Astrocyte of the cerebellum (primary cell): Measurements from ENCODE around the gene WDR20.

ENCODE experiments used
- DNase-seq: peaks from one replicate; pipeline ENCODE4 v3.0.0-alpha.2; 2011; ENCODE audit warnings: low read depth
- H3K4me3 ChIP-seq: 2 replicates; pipeline ENCODE4 v1.5.1; 2011; ENCODE audit warnings: mild to moderate bottlenecking, low read depth, low read length, moderate library complexity
- CTCF ChIP-seq: IDR thresholded peaks from 2 replicates; pipeline ENCODE4 v1.5.1; 2012; ENCODE audit warnings: low read length, low read depth, moderate library complexity, mild to moderate bottlenecking; ENCODE audit errors: missing control alignments
- in situ Hi-C: cut with HindIII; loops from 2 replicates; pipeline ENCODE4 v1.10.0; 2017; ENCODE audit warnings: low sequenced_read_pairs

WDR20 gene

GRCh38 chr14:102201353-102201738 is 61.6 kb downstream of the WDR20 start:
- no peak overlapping the region for H3K4me3 ChIP-seq
- in situ Hi-C loops, result no loop called here
- no peak for TF ChIP-seq CTCF
- no peak for DNase-seq

GRCh38 chr14:102201776-102202175 is 62.1 kb downstream of the WDR20 start:
- no peak for TF ChIP-seq CTCF
- DNase-seq, result no peak
- H3K4me3 ChIP-seq, result no peak overlapping the region
- in situ Hi-C loops, result no loop called here

DNA sequence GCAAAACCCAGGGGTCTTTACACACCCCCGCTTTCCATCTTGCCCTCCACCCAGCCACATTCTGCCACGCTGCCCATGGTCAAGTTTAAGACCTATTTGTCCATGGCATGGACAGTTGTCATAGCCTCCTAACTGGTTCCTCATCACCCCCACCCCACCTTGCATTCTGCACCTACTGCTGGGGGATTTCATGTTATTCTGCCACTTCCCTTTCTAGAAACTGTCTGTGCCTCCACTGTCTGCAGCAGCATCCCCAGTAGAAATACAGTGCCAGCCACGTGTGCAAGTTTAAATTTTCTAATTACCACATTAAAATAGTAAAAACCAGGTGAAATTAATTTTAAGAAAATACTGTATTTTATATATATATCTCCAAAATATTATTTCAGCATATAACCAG is 63.2 kb downstream of the WDR20 start:
- DNase-seq, result no peak
- TF ChIP-seq CTCF, result no peak
- no peak overlapping the region for H3K4me3 ChIP-seq
- in situ Hi-C loops, result no loop called here

- H3K4me3 ChIP-seq, result no peak overlapping the region
- TF ChIP-seq CTCF, result no peak
- DNase-seq, result no peak
- in situ Hi-C loops, result no loop called here
Measured at GRCh38 chr14:102203382-102203781, 63.7 kb downstream of the WDR20 start.

DNA sequence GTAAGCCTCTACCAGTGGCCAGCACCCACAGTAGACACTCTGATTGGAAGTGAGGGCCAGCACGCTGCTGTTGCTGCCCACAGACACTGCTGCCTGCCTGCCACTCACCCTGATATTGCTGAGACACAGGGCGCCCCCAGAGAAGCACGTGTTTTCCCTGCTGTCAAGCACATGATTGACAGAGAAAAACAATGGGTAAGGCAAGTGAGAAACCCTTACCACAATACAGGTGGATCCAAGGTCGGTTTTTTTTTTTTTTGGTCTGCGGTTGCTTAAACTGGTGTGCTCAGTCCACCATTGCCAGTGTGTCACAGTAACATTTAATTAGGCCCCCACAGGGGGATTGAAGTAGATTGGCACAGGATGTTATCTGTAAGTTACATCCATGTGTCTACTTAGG is 65.9 kb downstream of the WDR20 start:
- no peak overlapping the region for H3K4me3 ChIP-seq
- TF ChIP-seq CTCF, result no peak
- in situ Hi-C loops, result no loop called here
- no peak for DNase-seq

- no peak for DNase-seq
- no peak for TF ChIP-seq CTCF
- no peak overlapping the region for H3K4me3 ChIP-seq
- in situ Hi-C loops, result no loop called here
Measured at GRCh38 chr14:102206918-102207317, 67.2 kb downstream of the WDR20 start.

DNA sequence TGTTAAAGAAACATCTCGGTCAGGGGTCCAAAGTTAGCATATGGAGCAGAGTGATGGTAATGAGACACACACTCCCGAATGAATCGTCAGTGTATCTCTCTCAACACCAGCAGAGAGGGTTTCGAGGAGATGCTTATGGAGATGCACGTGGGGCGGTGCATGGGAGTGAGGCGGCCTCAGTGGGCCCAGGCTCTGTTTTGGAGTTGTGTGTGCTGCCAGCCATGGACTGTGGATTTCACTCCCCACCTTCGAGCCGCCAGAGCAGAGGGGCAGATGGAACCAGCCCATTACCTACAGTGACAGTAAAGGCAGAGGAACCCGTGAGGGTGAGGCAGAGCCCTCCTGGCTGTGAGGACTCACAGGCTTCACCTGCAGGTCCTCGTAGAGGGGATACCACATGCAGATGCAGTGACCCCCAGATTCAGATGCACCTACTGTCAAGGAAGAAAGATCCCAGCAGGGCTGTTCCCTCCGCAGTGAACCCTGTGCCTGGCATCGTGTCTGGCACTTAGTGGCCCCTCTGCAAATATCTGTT is 68.2 kb downstream of the WDR20 start:
- TF ChIP-seq CTCF, result no peak
- DNase-seq, result no peak
- in situ Hi-C loops, result no loop called here
- no peak overlapping the region for H3K4me3 ChIP-seq
